Stimulated activated CD8-positive, alpha-beta memory T cell treated with anti-CD3 and anti-CD28 coated beads, Interleukin-4, amount 100 ng/mL, for 4 hours (primary cell): ENCODE results near the gene SERPINB1.
"Not testable (repeated sequence)": the region's sequence is repeated elsewhere in the genome, so short reads cannot be mapped to it uniquely, and the experiment has no call there.

Experiments
- DNase-seq, 2 donors: peaks; one replicate each; pipeline ENCODE4 v3.0.0-alpha.2; 2020; ENCODE audit warnings: low read depth in 2 of 2, low spot score in 1 of 2

Gene SERPINB1

GRCh38 chr6:2819115-2819514, 22.5 kb downstream of the SERPINB1 start:
- no peak for DNase-seq

DNA sequence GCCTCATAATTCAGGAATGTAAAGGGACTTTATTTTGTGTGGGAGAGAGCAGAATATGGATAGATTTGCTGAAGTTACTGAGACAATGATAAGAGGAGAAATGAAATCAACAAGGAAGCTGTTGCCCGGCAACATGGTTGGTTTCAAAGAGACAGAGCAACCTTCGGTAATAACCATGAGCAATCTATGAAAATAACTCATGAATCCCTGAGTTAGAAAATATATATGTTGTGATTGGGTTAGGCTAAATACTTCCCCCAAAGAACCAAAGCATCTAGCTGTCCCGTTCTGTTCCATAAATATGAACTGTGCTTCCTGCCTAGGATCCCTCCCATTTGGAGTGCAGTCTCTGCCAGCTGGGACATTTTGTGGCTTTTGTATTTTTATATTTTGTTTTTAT, 23.1 kb downstream of the SERPINB1 start:
- DNase-seq, result no peak

DNA sequence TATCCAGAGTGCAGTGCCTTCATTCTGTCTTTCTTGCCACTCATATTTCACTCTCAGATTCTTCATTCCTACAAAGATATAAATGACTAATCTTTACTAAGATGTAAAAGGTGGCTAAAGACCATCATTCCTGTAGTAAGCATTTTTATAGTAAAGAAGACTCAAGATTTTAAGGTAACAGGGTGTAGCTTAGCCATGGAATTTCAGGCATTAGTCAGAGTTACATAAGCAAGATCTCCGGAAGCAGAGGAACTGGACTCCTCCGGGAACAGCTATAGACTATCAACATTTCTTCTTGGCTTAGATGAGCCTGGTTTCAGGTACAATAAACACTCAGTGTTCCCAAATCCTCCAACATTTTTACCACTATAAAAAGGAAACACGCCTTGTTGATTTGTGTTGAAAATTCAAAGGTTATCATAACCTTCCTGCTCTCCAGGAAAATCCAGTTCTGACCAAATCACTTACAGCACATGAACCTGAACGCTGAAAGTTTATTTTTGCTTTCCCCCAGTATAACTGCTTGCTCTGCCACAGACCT, 23.7 kb downstream of the SERPINB1 start:
- no peak for DNase-seq

GRCh38 chr6:2816158-2816557, 25.5 kb downstream of the SERPINB1 start:
- no peak for DNase-seq

- DNase-seq, result no peak
Measured at GRCh38 chr6:2812695-2813094, 29.0 kb downstream of the SERPINB1 start.

- DNase-seq, result no peak
Measured at GRCh38 chr6:2810092-2810671, 31.5 kb downstream of the SERPINB1 start.

DNA sequence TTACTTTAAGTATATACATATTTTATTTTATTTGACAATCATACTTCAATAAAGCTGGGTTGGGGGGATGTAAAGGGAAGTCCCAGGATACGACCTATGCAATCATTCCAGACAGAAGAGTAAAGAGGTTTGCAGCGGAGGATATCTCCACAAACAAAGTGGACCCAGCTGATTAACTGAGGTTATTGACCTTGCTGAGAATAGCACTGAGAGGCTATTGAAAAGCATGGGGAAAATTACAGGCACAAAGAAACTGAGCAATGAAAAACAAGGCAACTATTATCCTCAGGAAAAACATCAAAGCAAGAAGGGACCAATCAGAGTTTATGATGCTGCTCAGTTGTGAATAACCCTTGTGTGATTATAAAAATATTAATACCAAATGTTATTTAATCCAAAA, 32.6 kb downstream of the SERPINB1 start:
- no peak for DNase-seq

DNA sequence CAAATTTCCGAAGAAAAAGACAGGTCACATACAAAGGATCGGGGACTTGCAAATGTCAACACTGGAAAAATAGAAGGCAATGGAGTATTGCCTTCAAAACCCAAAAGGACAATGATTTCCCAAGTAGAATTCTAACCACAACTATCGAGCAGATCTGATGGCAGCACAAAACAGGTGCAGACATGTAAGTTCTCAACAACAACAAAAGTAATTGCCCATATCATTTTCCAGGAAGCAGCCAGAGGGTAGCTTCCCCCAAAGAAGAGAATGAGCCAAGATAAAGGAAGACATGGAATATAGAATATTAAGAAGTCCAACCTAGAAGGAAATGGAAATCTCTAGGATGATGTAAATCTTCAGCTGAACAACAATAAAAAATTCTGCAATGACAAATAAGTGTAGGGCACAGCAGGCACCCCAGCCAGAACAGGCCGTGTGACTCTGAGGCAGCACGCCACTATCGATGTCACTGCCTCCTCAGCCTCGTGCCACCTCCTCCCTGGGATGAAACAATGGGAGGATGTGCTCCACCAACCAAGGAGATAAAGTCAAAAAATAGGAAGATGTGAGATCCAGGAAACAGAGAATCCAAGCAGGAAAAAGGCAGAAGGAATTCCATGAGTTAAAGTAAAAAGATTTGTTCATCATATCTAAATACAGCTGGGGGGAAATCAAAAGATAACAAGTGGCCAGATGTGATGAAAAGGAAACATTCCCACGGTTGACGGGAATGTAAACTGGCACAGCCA, 34.1 kb downstream of the SERPINB1 start:
- DNase-seq, result no peak

GRCh38 chr6:2806644-2807043, 35.0 kb downstream of the SERPINB1 start:
- no peak for DNase-seq

DNA sequence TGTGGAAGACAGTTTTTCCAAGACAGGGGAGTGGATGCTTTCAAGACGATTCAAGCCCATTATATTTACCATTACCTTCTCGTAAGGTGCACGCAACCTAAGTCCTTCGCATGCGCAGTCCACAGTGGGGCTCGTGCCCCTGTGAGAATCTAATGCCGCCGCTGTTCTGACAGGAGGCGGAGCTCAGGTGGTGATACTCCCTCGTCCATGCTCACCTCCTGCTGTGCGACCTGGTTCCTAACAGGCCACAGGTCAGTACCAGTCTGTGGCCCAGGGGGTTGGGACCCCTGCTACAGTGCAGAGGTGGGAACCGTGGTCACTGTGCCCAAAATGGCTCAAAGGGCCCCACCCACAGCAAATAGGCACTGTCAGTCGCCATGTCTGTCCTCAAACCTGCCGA, 36.6 kb downstream of the SERPINB1 start:
- no peak for DNase-seq

DNA sequence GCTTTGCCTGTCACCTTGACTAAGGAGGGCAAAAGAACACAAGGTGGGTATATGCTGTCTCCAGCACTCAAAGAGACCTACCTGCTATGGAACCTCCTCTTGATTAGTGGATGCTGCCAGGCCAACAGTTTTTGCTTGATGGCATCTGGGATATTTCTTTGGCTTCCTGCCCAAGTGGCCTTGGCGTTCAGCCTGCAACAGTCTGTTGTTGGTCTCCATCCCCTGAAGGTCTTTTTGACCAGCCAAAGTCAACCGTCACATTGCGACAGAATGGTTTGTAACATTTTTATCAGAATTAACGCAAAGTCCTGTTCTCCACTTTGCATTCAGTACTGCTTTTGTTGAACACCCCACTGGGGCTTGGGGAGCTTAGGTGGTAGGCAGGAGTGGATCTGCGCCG, 37.1 kb downstream of the SERPINB1 start:
- DNase-seq, result no peak

- DNase-seq, result no peak
Measured at GRCh38 chr6:2803731-2804429, 37.8 kb downstream of the SERPINB1 start.

DNA sequence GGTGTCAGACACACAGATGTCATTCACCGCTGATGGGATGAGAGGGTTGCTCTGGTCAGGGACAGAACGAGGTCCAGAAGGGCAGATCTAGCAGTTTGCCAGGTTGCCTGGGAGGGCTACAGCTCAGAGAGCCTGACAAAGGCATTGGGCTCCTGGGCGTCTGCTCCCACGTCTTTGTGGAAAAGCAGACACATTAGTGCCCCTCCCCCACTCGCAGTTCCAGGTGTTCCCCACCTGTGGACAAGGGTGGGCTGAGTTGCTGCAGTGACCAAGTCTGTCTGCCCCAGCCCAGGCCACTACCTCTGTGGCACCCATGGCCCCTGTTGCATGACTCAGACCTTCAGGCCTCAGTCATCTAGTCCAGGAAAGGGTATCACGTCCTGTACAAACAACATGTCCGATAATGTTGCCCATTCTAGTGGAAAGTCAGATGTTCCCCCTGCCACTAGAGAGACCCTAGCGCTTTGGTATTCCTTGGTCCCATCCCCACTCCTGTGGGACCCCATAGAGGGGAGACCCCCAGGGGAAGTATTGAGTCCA, 39.1 kb downstream of the SERPINB1 start:
- no peak for DNase-seq

DNA sequence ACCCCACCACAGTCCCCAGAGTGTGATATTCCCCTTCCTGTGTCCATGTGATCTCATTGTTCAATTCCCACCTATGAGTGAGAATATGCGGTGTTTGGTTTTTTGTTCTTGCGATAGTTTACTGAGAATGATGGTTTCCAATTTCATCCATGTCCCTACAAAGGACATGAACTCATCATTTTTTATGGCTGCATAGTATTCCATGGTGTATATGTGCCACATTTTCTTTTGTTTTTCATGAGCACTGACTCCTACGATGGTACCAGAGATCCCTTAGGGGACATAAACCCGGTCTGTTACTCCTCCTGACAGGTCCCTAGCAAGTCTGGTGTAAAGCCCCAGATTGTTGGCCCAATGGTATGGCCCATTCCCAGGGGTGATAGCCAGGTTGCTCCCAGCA, 40.0 kb downstream of the SERPINB1 start:
- not testable (repeated sequence) for DNase-seq

DNA sequence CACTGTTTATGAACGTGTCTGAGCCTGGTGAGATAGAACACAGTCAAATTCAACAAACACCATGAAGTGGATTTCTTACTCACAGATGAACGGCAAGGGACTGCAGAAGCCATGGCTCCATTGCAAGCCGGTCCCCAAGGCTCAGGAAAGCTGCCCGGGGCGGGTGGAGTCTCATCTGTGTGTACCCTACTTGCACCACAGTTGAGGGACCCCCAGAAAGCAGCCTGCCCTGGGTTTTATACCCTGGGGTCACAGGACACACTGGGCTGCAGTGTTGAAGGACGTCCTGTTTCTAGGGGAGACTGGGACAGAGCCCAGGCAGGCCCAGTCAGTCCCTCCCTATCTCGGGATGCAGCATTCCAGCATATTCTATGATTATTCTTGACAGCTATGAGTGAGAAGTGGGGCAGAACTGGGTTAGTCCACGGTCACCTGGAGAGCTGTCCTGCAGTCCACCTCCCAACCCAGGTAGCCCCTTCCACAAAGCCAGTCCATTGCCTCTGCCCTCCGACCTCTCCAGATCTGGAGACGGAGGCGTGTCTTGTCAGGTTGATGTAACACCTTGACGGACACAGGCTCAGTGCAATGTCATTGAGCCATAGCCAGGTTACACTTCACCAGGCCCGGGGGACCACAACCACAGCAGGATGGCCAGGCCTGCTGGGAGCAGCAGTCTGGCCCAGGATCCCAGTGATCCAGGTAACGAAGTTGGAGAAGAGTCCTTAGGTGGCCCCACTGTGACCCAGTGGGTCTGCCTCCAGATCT, 40.9 kb downstream of the SERPINB1 start:
- no peak for DNase-seq

DNA sequence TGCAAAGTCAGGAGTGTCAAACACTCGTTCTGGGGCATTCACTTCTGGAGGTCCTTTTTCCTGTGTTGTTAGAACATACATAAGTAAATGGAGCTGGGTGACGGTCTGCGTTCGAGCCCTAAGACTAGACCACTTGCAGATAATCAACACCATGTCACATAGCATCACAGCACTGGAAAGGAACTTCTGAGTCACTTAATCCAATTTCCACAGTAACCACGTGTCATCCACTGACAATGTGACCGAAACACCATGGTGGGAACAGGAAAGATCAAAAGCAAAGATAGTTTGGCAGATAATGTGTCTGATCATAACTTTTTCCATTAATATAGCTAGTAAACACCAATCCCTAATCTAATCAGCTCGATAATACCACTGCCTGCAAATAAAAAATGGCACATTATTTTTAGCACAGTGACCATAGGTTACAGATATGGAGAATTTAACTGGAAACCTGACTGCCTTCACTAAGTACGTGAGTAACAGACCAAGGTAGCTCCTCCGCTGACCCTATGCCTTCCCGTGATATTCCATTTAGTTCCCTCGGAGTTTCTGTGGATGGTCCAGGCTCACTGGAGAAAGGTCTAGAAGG, 41.6 kb downstream of the SERPINB1 start:
- no peak for DNase-seq

GRCh38 chr6:2798586-2799134, 43.0 kb downstream of the SERPINB1 start:
- no peak for DNase-seq

DNA sequence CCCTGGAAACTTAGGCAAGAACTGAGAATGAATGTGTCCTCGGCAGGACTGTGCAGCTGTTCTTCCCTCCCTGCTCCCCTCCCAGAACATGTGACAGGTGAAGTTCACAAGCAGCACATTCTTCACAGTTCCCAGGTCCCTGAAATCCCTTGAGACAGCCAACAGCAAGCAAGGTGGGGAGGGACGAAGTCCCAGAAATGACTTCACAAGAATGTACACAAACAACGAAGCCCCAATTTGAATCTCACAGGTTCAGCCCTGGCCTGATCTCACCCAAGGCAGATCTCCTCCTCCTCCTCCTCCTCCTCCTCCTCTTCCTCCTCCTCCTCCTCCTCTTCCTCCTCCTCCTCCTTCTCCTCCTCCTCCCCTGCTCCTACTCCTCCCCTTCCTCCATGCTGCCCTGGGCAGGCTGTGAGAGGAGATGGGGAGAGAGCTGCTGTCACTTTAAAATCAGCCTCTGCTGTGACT, 44.1 kb downstream of the SERPINB1 start:
- DNase-seq, result no peak

GRCh38 chr6:2796861-2797260, 44.8 kb downstream of the SERPINB1 start:
- DNase-seq, result no peak

DNA sequence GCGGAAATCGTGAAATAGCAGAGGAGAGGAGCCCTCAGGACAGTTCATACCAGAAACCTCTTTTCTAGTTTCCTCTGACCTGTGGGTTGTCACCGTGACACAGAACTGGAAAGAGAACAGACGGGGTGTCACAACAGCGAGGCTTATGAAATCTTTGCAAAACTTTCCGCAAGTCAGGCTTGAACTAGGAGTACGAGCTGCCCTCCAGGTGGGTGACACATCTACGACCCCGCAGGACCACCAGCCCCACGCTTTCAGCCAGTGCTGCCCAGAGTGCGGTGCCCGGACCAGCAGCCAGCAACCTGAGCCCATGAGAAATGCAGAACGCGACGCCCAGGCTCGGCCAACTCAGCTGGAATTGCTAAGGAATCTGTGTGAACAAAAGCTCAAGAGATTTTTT, 45.7 kb downstream of the SERPINB1 start:
- no peak for DNase-seq
